OCI-LY3 (cell line): ENCODE measurements around the gene TUBA4B.

Experiments used
- H2AFZ ChIP-seq: fragments of 200-600, 300-600 bp; shearing (Covaris generic); 2 replicates; pipeline ENCODE4 v1.6.0; 2014; ENCODE audit warnings: antibody characterized with exemption, low read depth, low read length
- H3K27ac ChIP-seq: fragments of 200-600, 300-600 bp; sonication (generic); 2 replicates; pipeline ENCODE4 v1.5.1; 2014; ENCODE audit warnings: mild to moderate bottlenecking, low read length, moderate library complexity, mixed read lengths
- H3K27me3 ChIP-seq: fragments of 200-600, 300-600 bp; sonication (generic); 2 replicates; pipeline ENCODE4 v1.6.1; 2014; ENCODE audit warnings: low read depth, low read length, mixed read lengths
- H3K36me3 ChIP-seq: fragments of 200-600, 300-600 bp; sonication (generic); replicated peaks from 2 replicates; pipeline ENCODE3; 2014; ENCODE audit warnings: low read depth, low read length, mixed read lengths
- H3K4me1 ChIP-seq: fragments of 300-600, 200-600 bp; sonication (generic); 2 replicates; pipeline ENCODE4 v1.6.1; 2014; ENCODE audit warnings: low read length, mixed read lengths
- H3K4me2 ChIP-seq: fragments of 200-600, 300-600 bp; sonication (generic); 2 replicates; pipeline ENCODE4 v1.6.1; 2014; ENCODE audit warnings: low read length, mixed read lengths
- H3K4me3 ChIP-seq: fragments of 300-600, 200-600 bp; sonication (generic); 2 replicates; pipeline ENCODE4 v1.5.1; 2014; ENCODE audit warnings: antibody characterized with exemption, mild to moderate bottlenecking, low read length, moderate library complexity
- H3K79me2 ChIP-seq: fragments of 300-600, 200-600 bp; shearing (Covaris generic); 2 replicates; pipeline ENCODE4 v1.6.1; 2014; ENCODE audit warnings: mild to moderate bottlenecking, low read length, mixed read lengths
- H3K9ac ChIP-seq: fragments of 300-600, 200-600 bp; shearing (Covaris generic); 2 replicates; pipeline ENCODE4 v1.6.0; 2014; ENCODE audit warnings: mild to moderate bottlenecking, low read length, moderate library complexity
- H3K9me3 ChIP-seq: fragments of 200-600, 300-600 bp; shearing (Covaris generic); 2 replicates; pipeline ENCODE4 v1.6.1; 2014; ENCODE audit warnings: low read length, mixed read lengths; ENCODE audit not compliant: insufficient read depth
- H4K20me1 ChIP-seq: fragments of 200-600, 300-600 bp; sonication (generic); 2 replicates; pipeline ENCODE4 v1.6.1; 2016; ENCODE audit warnings: low read length, mixed read lengths; ENCODE audit not compliant: insufficient read depth
- CTCF ChIP-seq: fragments of 200-600, 300-600 bp; sonication (generic); IDR thresholded peaks from 2 replicates; pipeline ENCODE4 v1.5.1; 2014; ENCODE audit warnings: antibody characterized with exemption, low read length, low read depth
- EZH2phosphoT487 ChIP-seq: fragments of 200-600 bp; shearing (Covaris generic); IDR thresholded peaks from 2 replicates; pipeline ENCODE4 v1.6.1; 2018; ENCODE audit warnings: antibody characterized with exemption, mixed run types, low read depth

Gene TUBA4B

DNA sequence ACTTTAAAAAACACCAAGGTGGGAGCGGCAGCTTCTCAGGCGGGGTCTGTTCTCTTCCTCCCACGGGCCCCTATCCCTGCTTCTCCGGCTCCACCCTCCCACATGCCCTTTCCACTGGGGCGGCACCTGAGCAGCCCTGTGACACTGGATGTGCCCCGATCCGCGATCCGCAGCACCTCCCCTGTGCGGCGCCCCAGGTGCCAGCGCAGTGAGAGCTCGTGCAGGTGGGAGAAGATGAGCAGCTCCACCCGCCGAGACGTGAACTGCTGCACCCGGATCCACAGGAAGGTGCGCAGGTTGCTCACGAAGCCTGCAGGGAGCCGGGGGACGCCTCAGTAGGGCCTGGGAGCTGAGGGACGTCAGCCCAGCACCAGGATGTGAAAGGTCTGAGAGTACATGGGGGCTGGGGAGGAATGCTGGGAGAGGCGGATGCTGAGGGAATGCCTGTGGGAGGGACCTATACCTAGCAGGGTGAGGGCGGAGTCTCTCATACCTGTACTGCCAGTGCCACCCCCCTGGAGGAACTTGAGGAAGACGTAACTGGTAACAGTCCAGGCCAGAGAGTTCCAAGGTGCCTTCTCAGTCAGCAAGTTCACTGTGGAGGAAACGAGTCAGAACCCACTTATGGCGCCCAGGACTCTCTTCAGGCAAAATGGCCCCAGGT is 37.0 kb upstream of the TUBA4B start:
- H4K20me1 ChIP-seq: no peaks in the 10 kb centered on the region
- TF ChIP-seq CTCF (no peak), EZH2phosphoT487 (no peak)
- no peaks in the 10 kb centered on the region for H3K4me1 ChIP-seq
- H3K79me2 ChIP-seq: no peaks in the 10 kb centered on the region
- no peaks in the 10 kb centered on the region for H3K36me3 ChIP-seq
- no peaks in the 10 kb centered on the region for H3K27me3 ChIP-seq
- no peaks in the 10 kb centered on the region for H3K9me3 ChIP-seq
- no peak overlapping the region for H3K9ac ChIP-seq
- no peak overlapping the region for H3K4me3 ChIP-seq
- H3K4me2 ChIP-seq: no peak overlapping the region
- H3K27ac ChIP-seq: no peak overlapping the region
- no peak overlapping the region for H2AFZ ChIP-seq

DNA sequence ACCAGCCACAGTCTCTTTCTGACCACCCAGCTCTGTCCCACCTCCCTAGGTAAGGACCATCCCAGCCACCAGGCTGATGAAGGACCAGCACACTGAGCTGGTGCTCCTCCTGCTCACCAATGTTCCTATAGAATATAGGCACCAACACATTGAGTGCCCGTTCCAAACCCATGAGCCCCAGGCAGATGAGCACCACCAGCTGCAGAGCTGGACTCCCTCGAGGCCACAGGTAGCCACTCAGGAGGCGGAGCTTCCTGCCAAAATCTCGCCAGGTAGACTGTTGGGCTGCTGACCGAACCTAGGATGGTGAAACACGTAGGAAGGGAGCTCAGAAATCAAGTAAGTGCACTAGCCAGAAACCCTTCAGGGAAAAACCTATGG is 36.5 kb upstream of the TUBA4B start:
- TF ChIP-seq CTCF: no peak
- TF ChIP-seq EZH2phosphoT487: no peak
- no peaks in the 10 kb centered on the region for H3K9me3 ChIP-seq
- no peaks in the 10 kb centered on the region for H3K4me1 ChIP-seq
- H3K9ac ChIP-seq: no peak overlapping the region
- no peak overlapping the region for H3K4me2 ChIP-seq
- H3K4me3 ChIP-seq: no peak overlapping the region
- no peaks in the 10 kb centered on the region for H4K20me1 ChIP-seq
- no peaks in the 10 kb centered on the region for H3K27me3 ChIP-seq
- H3K36me3 ChIP-seq: no peaks in the 10 kb centered on the region
- H2AFZ ChIP-seq: no peak overlapping the region
- no peaks in the 10 kb centered on the region for H3K79me2 ChIP-seq
- H3K27ac ChIP-seq: no peak overlapping the region

DNA sequence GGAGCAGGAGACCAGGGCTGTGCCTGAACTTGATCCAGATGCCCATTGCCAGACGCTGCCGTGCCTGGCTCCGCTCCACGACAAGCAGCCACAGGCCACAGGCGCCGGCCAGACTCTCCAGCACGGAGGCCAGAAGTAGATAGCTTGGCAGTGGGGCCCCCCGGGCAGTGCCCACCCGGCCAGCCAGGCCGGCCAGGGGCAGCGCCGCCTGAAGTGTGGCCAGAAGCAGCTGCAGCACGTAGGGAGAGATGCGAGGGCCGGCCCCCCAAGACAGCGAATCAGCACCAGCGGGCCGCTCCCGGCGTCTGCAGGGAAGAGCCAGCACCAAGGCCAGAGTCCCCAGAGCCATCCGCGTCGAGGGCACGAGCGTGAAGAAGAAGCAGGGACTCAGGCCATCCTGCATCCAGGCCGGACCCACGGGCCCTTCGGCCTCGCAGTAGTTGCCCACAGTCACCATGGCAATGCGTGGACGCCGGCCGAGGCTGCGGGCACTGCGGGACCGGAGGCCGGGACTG is 34.8 kb upstream of the TUBA4B start:
- Histone ChIP-seq H2AFZ (no peak overlapping the region), H4K20me1 (no peaks in the 10 kb centered on the region), H3K4me3 (no peak overlapping the region), H3K4me1 (no peaks in the 10 kb centered on the region), H3K9me3 (no peaks in the 10 kb centered on the region), H3K27ac (no peak overlapping the region), H3K36me3 (no peaks in the 10 kb centered on the region), H3K9ac (no peak overlapping the region), H3K4me2 (no peak overlapping the region), H3K79me2 (no peaks in the 10 kb centered on the region), H3K27me3 (no peaks in the 10 kb centered on the region)
- no peak for TF ChIP-seq EZH2phosphoT487
- TF ChIP-seq CTCF: no peak

- H3K9ac ChIP-seq: no peak within 1 kb of the TSS
- peaks cover 1% of the 10 kb centered on the region for H3K36me3 ChIP-seq
- H3K27ac ChIP-seq: no peak within 1 kb of the TSS
- no peak within 1 kb of the TSS for H3K4me3 ChIP-seq
- H4K20me1 ChIP-seq: no peaks in the 10 kb centered on the region
- H3K27me3 ChIP-seq: no peaks in the 10 kb centered on the region
- H3K4me2 ChIP-seq: no peak within 1 kb of the TSS
- H3K79me2 ChIP-seq: no peaks in the 10 kb centered on the region
- TF ChIP-seq EZH2phosphoT487: no peak
- no peak for TF ChIP-seq CTCF
- H2AFZ ChIP-seq: no peak within 1 kb of the TSS
- H3K4me1 ChIP-seq: no peaks in the 10 kb centered on the region
- H3K9me3 ChIP-seq: no peaks in the 10 kb centered on the region
These were observed 34.0 kb upstream of the TUBA4B start, which contains the start of gene ABCB6 for GRCh38 chr2:219218732-219219701. Gene ABCB6 (minus strand): TSS chr2:219218958. CDS start chr2:219218673, 285 bp downstream.
